A673 (cell line): ENCODE data around the gene NAALADL2. TPM values are rescaled to one million over a fixed set of nuclear protein-coding genes. Genes with fewer than 3 reads are reported as not detected.

ENCODE experiments used
- BruUV-seq: library from RNA; stranded (reverse); fragments of 400-500 nt; replicated peaks from 2 replicates; lab custom pipeline; 2021; lab: Mats Ljungman, UMichigan
- CTCF ChIA-PET: fragments of 300-600 bp; sonication (Branson Sonifier 250); formaldehyde crosslinking; loops from one replicate; lab custom pipeline; 2022; ENCODE audit warnings: antibody characterized with exemption; lab: Charles Lee
- POLR2A ChIA-PET: fragments of 300-600 bp; sonication (Branson Sonifier 250); formaldehyde crosslinking; loops from one replicate; lab custom pipeline; 2022; ENCODE audit warnings: antibody characterized with exemption; ENCODE audit not compliant: low non-redundant PET; lab: Charles Lee
- DNase-seq: peaks from one replicate; pipeline ENCODE4 v3.0.0-alpha.2; 2015; ENCODE audit warnings: low spot score
- H3K27ac ChIP-seq: fragments of 200-600 bp; sonication (generic); 2 replicates; pipeline ENCODE4 v1.5.1; 2016; ENCODE audit warnings: mixed run types, low read depth, mild to moderate bottlenecking, mixed read lengths, antibody characterized with exemption, low read length; ENCODE audit not compliant: poor library complexity, severe bottlenecking
- H3K27me3 ChIP-seq: fragments of 200-600 bp; sonication (generic); replicated peaks from 2 replicates; pipeline ENCODE4 v1.6.1; 2017; ENCODE audit warnings: mixed run types, low read depth, mild to moderate bottlenecking, mixed read lengths, antibody characterized with exemption, low read length; ENCODE audit not compliant: insufficient read depth, poor library complexity
- H3K36me3 ChIP-seq: fragments of 200-600 bp; sonication (generic); 2 replicates; pipeline ENCODE4 v1.6.1; 2016; ENCODE audit warnings: mixed run types, mild to moderate bottlenecking, mixed read lengths, antibody characterized with exemption, low read length; ENCODE audit not compliant: insufficient read depth, poor library complexity, severe bottlenecking
- H3K4me1 ChIP-seq: fragments of 200-600 bp; sonication (generic); 2 replicates; pipeline ENCODE4 v1.6.1; 2017; ENCODE audit warnings: mixed run types, mild to moderate bottlenecking, mixed read lengths, antibody characterized with exemption, low read length; ENCODE audit not compliant: insufficient read depth, poor library complexity, severe bottlenecking
- H3K4me3 ChIP-seq: fragments of 200-600 bp; sonication (generic); 2 replicates; pipeline ENCODE4 v1.5.1; 2016; ENCODE audit warnings: low read depth, mixed run types, mild to moderate bottlenecking, mixed read lengths, low read length; ENCODE audit not compliant: poor library complexity, severe bottlenecking
- H3K9me3 ChIP-seq: fragments of 200-600 bp; sonication (generic); 2 replicates; pipeline ENCODE4 v1.6.1; 2016; ENCODE audit warnings: mixed run types, low read depth, mild to moderate bottlenecking, mixed read lengths, antibody characterized with exemption, low read length; ENCODE audit not compliant: poor library complexity, severe bottlenecking
- CTCF ChIP-seq: fragments of 300-800, 200-600 bp; sonication (generic); conservative IDR thresholded peaks from 2 replicates; pipeline ENCODE4 v1.5.1; 2017; ENCODE audit warnings: low read depth, mild to moderate bottlenecking, antibody characterized with exemption, low read length, moderate library complexity, mixed read lengths
- EZH2 ChIP-seq: fragments of 200-600 bp; sonication (generic); IDR thresholded peaks from 2 replicates; pipeline ENCODE4 v1.6.1; 2017; ENCODE audit warnings: borderline replicate concordance, low read depth, mild to moderate bottlenecking, mixed read lengths, antibody characterized with exemption, low read length; ENCODE audit not compliant: poor library complexity, severe bottlenecking
- intact Hi-C: fragments of 100-400 bp; cut with micrococcal nuclease; formaldehyde crosslinking; loops from one replicate; pipeline ENCODE4 v1.10.0; 2022; ENCODE audit not compliant: unreplicated experiment
- total RNA-seq: library from RNA; stranded (reverse); gene quantifications from 2 replicates; pipeline ENCODE4 v1.2.3, GENCODE V29; 2021

NAALADL2 gene
- total RNA-seq, 1 experiment from 2014 or later = 0.64 TPM

GRCh38 chr3:175098644-175099043 is 239.5 kb downstream of the NAALADL2 start:
- TF ChIP-seq EZH2 = no peak
- TF ChIP-seq CTCF = no peak
- H3K9me3 ChIP-seq = no peaks in the 10 kb centered on the region
- ChIA-PET CTCF (no interaction called here), POLR2A (no interaction called here)
- H3K36me3 ChIP-seq = no peaks in the 10 kb centered on the region
- no peak overlapping the region for H3K27ac ChIP-seq
- BruUV-seq = no TSS peak
- no peaks in the 10 kb centered on the region for H3K27me3 ChIP-seq
- H3K4me1 ChIP-seq = no peaks in the 10 kb centered on the region
- DNase-seq = no peak
- intact Hi-C loops = no loop called here
- no peak overlapping the region for H3K4me3 ChIP-seq

GRCh38 chr3:175102161-175102560 is 243.0 kb downstream of the NAALADL2 start:
- H3K27me3 ChIP-seq = no peaks in the 10 kb centered on the region
- ChIA-PET CTCF (no interaction called here), POLR2A (no interaction called here)
- no TSS peak for BruUV-seq
- DNase-seq = no peak
- H3K4me1 ChIP-seq = no peaks in the 10 kb centered on the region
- intact Hi-C loops = no loop called here
- H3K36me3 ChIP-seq = no peaks in the 10 kb centered on the region
- no peaks in the 10 kb centered on the region for H3K9me3 ChIP-seq
- H3K27ac ChIP-seq = no peak overlapping the region
- no peak overlapping the region for H3K4me3 ChIP-seq
- TF ChIP-seq EZH2 (no peak), CTCF (no peak)

GRCh38 chr3:175103298-175103697 is 244.2 kb downstream of the NAALADL2 start:
- intact Hi-C loops = no loop called here
- no peak overlapping the region for H3K27ac ChIP-seq
- H3K27me3 ChIP-seq = no peaks in the 10 kb centered on the region
- H3K4me3 ChIP-seq = no peak overlapping the region
- H3K4me1 ChIP-seq = no peaks in the 10 kb centered on the region
- H3K9me3 ChIP-seq = no peaks in the 10 kb centered on the region
- BruUV-seq = no TSS peak
- DNase-seq = no peak
- POLR2A ChIA-PET = no interaction called here
- CTCF ChIA-PET = no interaction called here
- H3K36me3 ChIP-seq = no peaks in the 10 kb centered on the region
- TF ChIP-seq CTCF (no peak), EZH2 (no peak)
